Suprapubic skin (tissue), 4 donors: ENCODE results near the gene CEP41.

ENCODE experiments used
- CTCF ChIP-seq, 2 donors: fragments of 200-600 bp in 1 of 2; fragments of 450-650 bp in 1 of 2; sonication (generic) in 1 of 2; IDR thresholded peaks; one replicate each; pipeline ENCODE4 v1.5.1; 2016 to 2019; ENCODE audit warnings: antibody characterized with exemption in 2 of 2, mild to moderate bottlenecking in 1 of 2, moderate library complexity in 1 of 2
- EP300 ChIP-seq: sonication (generic); formaldehyde crosslinking; IDR thresholded peaks from one replicate; pipeline ENCODE4 v1.6.1; 2017; ENCODE audit warnings: antibody characterized with exemption
- POLR2A ChIP-seq, 2 donors: fragments of 450-650 bp; IDR thresholded peaks; one replicate each; pipeline ENCODE4 v1.6.1; 2017; ENCODE audit warnings: antibody characterized with exemption in 2 of 2, mild to moderate bottlenecking in 2 of 2, moderate library complexity in 2 of 2
- POLR2AphosphoS5 ChIP-seq, 3 donors: sonication (generic); formaldehyde crosslinking; IDR thresholded peaks; one replicate each; pipeline ENCODE4 v1.6.1; 2017; ENCODE audit warnings: antibody characterized with exemption in 3 of 3

GRCh38 chr7:130369831-130370550 is 70.8 kb downstream of the CEP41 start:
- TF ChIP-seq POLR2A (IDR thresholded peaks at IDR 0.05): no peak
- TF ChIP-seq CTCF (IDR thresholded peaks at IDR 0.05): no peak
- TF ChIP-seq POLR2AphosphoS5 (IDR thresholded peaks at IDR 0.05): no peak
- TF ChIP-seq EP300: no peak
